Middle frontal gyrus (tissue), 1 donor: Measurements from ENCODE around the gene GIGYF2.
A peak's percentile ranks its signal among the peaks of the same experiment; 100 is the strongest.
"Not testable (repeated sequence)": the region's sequence is repeated elsewhere in the genome, so short reads cannot be mapped to it uniquely, and the experiment has no call there.

Experiments used
- DNase-seq: peaks from one replicate; pipeline ENCODE4 v3.0.0-alpha.2; 2015; ENCODE audit warnings: low spot score; ENCODE audit errors: extremely low spot score

Gene GIGYF2

GRCh38 chr2:232697059-232697806 is at the start of gene GIGYF2:
GIGYF2 (plus strand) TSS chr2:232697331; CDS start chr2:232735198, 37,867 bp downstream.
- peak; percentile 88 for DNase-seq

DNA sequence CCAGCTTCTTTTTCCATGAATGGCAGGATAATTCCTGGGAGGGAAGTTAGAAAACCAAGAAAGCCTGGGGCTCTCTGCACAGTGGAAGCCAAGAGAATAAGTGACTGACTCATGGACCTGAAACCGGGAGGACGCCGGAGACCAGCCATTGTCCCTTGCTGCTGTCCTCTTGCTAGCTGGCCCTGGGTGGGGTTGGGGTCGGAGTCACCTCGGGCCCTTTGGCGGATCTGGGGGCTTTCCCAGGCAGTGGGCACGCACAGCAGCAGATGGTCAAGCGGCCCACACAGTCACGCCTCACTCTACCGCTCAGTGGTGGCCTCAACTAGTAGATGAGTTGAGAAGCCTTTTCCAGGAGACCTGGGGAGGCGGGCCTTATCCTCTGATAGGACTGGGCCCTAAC is 48.1 kb upstream of the GIGYF2 start:
- no peak for DNase-seq

- DNase-seq, result no peak
Measured at GRCh38 chr2:232652505-232652851, 44.7 kb upstream of the GIGYF2 start.

GRCh38 chr2:232653441-232653840 is 43.7 kb upstream of the GIGYF2 start:
- no peak for DNase-seq

GRCh38 chr2:232655392-232655791 is 41.7 kb upstream of the GIGYF2 start:
- DNase-seq, result no peak

GRCh38 chr2:232658217-232658785 is 38.8 kb upstream of the GIGYF2 start:
- DNase-seq, result no peak

DNA sequence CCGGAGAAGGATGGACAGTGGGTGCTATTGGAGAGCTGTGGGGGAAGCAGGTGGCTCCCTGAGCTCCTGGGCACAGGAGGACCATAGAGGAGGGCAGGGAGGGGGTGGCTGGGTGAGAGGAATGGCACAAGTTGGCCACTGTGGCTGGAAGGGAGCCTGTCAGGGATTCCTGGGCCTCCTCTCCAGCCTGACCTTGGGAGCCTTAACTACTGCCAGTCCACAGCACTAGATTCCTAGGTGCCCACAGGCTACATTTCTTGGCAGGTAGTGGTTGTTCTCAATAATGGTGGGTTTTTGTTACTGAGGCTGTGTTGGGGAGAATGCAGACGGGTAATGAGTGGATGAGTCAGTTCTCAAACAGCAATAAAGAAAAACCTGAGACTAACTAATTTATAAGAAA is 37.8 kb upstream of the GIGYF2 start:
- DNase-seq, result no peak

DNA sequence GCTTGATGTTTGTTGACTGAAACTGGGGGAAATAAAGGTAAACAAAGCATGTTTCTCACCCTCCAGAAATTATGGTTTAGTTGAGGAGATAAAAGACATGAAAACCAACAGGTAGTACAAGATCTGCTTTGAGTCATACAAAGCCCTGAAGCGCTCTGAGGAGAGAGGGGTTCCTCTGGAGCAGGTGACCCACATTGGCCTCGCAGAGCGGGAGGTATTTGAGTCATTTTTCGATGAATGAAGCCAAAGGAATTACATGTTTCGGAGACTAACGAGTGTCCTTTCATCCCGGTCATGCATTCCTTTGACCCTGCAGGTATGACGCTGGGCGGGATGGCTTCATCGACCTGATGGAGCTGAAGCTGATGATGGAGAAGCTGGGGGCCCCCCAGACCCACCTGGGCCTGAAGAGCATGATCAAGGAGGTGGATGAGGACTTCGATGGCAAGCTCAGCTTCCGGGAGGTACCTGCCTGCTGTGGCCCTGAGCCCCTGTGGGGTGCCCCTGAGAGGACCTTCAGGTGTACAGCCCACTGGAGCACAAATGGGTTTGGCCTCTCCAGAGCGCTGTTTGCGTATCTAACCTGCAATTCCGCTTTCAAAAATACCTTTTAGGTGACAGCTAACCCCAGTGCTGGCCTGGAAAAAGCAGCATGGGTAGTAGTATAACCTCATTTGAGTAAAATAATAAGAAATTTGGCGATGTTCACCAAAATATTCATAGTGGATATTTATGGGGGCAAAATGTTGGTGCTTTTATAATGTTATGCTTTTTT is 34.5 kb upstream of the GIGYF2 start:
- DNase-seq, result no peak

DNA sequence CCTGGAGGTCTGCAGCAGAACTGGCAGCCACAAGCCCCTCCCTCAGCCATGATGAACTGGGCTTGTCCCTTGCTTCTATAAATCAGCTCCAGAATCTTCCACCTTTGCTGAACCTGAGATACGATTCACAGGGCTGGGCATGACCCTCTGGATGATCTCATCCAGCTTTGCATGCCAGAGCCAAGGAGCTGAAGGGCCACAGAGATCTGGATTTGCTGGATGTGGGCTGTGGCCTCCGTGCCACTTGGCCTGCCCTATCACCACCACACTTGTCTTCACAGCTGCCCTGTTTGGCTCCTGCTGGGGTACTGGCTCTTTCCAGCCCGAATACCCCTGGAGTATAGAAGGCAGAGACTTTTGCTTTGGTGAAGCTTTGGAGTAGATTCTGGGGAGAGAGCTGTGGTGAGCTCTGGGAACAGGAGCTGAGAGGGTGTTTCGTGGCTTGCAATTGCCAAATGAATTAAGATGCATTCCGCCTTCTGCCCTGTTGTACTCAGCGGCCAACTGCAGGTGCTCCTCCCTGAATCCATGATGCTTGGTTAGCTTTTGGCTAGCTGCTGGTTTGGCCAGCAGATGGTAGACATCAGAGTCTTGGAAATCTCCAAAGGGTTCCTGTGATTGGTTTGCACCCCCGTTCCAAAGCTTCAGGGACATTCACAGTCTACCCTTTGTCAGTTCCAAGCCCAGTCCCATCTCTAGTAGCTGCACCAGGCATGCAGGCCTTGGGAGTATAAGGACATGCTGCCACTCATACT is 30.9 kb upstream of the GIGYF2 start:
- DNase-seq, result no peak

DNA sequence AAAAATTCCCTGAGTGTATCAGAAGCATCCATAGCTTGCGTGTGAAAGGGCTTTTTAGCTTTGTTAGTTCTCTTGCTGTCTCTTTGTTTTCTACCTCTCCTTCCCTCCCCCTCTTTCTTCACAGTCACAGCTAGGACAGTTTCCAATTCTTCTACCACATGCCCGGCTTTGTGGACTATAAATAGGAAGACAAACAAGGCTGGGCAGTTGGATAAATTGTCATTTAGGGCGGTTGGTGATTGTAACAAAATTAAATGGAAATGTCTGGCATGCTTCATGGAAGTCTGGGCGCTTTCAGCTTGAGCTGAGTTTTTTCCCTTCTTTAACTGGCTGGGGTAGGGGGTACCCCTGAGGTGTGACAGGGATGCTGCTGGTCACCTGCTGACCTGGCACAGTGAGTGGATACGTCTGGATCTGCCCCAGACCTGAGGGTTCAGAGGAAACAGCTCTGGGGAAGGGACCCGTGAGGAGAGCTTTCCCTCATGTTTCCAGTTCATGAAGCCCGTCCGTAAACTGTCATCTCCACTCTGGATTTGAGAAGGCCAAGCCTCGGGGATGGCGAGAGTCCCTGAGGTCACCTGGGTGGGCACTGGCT is 29.0 kb upstream of the GIGYF2 start:
- peak; percentile 68 for DNase-seq

- no peak for DNase-seq
Measured at GRCh38 chr2:232668805-232669444, 28.2 kb upstream of the GIGYF2 start.

GRCh38 chr2:232672588-232672987 is 24.5 kb upstream of the GIGYF2 start:
- DNase-seq, result no peak

DNA sequence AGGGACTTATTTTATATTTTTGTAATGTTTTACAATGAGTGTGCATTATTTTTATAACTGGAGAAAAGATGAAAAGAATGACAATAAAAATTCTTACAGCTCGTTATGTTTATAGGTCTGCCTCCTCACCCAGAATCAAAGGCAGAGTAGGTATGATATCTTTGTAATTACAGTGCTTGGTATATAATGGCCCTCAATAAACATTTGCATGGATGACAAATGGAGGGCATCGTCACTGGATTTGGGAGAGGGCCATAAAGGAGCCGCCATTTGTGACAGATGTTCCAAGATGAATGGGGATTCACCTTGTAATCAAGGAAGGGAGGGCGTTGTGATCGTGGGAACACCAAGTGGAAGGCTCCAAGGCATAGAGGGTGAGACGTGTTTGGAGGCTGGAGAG is 22.6 kb upstream of the GIGYF2 start:
- DNase-seq, result no peak

DNA sequence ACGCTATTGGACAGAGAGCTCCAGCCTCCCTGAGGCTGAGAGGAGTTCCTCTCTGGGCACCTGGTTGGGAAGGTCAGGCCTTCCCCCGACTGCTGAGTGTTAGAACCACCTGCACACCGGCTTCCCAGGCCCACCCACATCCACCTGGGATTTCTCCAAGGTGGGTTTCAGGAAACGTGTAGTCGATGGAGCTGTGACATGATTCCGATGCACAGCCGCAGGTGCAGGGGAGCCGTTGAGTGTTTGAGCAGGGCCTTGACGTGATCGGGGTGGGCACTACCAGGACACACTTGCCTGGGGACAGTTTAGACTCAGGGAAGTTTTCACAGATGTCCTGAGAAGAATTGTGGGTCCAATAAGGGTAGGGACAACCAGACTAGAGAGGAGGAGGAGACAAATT is 21.8 kb upstream of the GIGYF2 start:
- DNase-seq, result no peak

DNA sequence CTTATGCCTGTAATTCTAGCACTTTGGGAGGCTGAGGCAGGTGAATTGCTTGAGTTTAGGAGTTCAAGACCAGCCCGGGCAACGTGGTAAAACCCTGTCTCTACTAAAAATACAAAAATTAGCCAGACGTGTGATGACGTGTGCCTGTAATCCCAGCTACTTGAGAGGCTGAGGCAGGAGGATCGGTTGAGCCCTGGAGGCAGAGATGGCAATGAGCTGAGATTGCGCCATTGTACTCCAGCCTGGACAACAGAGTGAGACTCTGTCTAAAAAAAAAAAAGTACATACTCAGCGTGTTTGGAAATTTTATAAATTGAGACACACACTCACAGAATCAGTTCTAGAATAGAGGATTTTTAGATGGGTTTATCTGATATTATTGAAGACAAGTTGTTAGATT is 17.1 kb upstream of the GIGYF2 start:
- no peak for DNase-seq

GRCh38 chr2:232681527-232681926 is 15.6 kb upstream of the GIGYF2 start:
- DNase-seq, result no peak

DNA sequence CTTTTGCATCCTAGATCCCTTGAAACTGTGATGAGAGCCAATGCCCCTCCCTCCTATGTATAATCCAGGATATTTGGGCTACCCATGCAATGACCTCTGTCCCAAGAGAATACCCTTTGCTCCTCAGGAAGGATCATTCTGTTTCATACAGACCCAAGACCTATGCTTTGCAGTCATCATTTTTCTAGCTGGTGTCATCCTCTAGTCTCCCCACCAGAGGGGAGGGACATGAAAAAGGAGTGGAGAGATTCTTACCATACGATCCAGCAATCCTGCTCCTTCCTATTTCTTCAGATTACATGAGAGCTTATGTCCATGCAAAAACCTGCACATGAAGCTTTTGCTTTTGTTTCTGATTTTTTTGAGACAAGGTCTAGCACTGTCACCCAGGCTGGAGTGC is 13.8 kb upstream of the GIGYF2 start:
- DNase-seq, result no peak

GRCh38 chr2:232685391-232685790 is 11.7 kb upstream of the GIGYF2 start:
- not testable (repeated sequence) for DNase-seq

DNA sequence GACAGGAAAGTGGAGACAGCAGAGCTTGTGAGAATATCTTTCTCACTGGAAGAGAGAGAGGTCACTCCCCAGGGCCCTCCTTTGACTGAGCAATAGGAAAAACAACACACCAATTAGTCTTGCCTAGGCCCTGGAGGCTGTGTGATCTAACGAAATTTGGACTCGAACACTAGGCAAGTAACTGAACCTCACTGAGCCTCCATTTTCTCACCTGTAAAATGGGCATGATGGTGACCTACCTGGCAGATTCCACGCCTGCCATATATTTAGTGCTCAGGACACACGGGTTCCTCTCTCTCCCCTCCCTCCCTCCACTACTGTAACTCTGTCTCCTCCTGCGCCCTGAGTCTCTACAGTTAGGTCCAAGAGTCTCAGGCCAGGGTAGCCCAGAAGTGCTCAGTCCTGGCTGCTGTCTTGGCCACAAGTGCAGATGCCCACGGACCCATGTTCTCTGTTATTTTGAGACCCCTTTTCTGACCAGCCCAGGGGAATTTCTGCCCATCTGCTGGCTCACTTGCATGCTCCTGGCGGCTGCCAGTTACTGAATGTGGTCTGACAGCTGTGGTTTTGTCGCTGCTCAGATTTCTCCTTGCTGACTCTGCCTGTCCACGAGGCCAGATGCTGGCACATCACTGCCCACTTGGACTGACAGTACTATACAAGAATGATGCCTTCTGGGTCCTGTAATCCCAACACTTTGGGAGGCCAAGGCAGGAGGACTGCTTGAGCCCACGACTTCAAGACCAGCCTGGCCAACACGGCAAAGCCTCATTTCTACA is 9.6 kb upstream of the GIGYF2 start:
- no peak for DNase-seq

DNA sequence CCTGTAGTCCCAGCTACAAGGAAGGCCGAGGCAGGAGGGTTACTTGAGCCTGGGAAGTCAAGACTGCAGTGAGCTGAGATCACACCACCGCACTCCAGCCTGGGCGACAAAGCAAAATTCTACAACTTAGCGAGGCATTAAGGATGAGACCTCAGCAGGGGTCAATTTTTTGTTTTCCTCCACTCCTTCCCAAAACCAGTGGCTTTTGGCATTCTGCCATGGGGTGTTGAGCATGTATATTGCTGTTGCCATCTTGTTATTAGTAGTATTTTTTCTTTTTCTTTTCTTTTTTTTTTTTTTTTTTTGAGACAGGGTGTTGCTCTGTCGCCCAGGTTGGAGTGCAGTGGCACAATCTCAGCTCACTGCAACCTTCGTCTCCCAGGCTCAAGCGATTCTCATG is 8.9 kb upstream of the GIGYF2 start:
- DNase-seq, result no peak
